PC-9 (cell line): ENCODE results near the gene RNH1. TPM values are rescaled to one million over a fixed set of nuclear protein-coding genes. Genes with fewer than 3 reads are reported as not detected.
A peak's percentile ranks its signal among the peaks of the same experiment; 100 is the strongest.

Source experiments
- BruUV-seq: library from RNA; stranded (reverse); fragments of 400-500 nt; replicated peaks from 2 replicates; lab custom pipeline; 2021; lab: Mats Ljungman, UMichigan
- CTCF ChIA-PET: fragments of 300-600 bp; sonication (Branson Sonifier 250); formaldehyde crosslinking; loops from one replicate; lab custom pipeline; 2022; ENCODE audit warnings: antibody characterized with exemption; lab: Charles Lee
- POLR2A ChIA-PET: fragments of 300-600 bp; sonication (Branson Sonifier 250); formaldehyde crosslinking; loops from one replicate; lab custom pipeline; 2022; ENCODE audit warnings: antibody characterized with exemption; ENCODE audit not compliant: unreplicated experiment; lab: Charles Lee
- DNase-seq, 2 experiments: peaks; one replicate each; pipeline versions ENCODE4 v3.0.0 to v3.0.0-alpha.2; 2015 to 2022; ENCODE audit warnings: mixed read lengths in 1 of 2
- H2AFZ ChIP-seq: fragments of 200-600 bp; sonication (generic); 2 replicates; pipeline ENCODE4 v1.8.1; 2017; ENCODE audit warnings: antibody characterized with exemption
- H3F3A ChIP-seq: fragments of 200-600 bp; sonication (generic); 2 replicates; pipeline ENCODE4 v1.8.1; 2017; ENCODE audit warnings: antibody characterized with exemption, mild to moderate bottlenecking, low read depth; ENCODE audit not compliant: insufficient read depth
- H3K27ac ChIP-seq: fragments of 200-600 bp; sonication (generic); 2 replicates; pipeline ENCODE4 v1.6.1; 2016; ENCODE audit warnings: mixed run types
- H3K27me3 ChIP-seq: fragments of 200-600 bp; sonication (generic); 2 replicates; pipeline ENCODE4 v1.6.1; 2016; ENCODE audit warnings: low read depth, mixed run types; ENCODE audit not compliant: insufficient read depth
- H3K36me3 ChIP-seq: fragments of 200-600 bp; sonication (generic); 2 replicates; pipeline ENCODE4 v1.6.1; 2016; ENCODE audit warnings: low read depth, mixed run types
- H3K4me1 ChIP-seq: fragments of 200-600 bp; sonication (generic); replicated peaks from 2 replicates; pipeline ENCODE4 v1.6.1; 2016; ENCODE audit warnings: mixed run types; ENCODE audit not compliant: insufficient read depth
- H3K4me2 ChIP-seq: fragments of 200-600 bp; sonication (generic); 2 replicates; pipeline ENCODE4 v1.6.1; 2017; ENCODE audit warnings: mixed run types
- H3K4me3 ChIP-seq: fragments of 200-600 bp; sonication (generic); 2 replicates; pipeline ENCODE4 v1.6.1; 2016; ENCODE audit warnings: mixed run types
- H3K79me2 ChIP-seq: fragments of 200-600 bp; sonication (generic); 2 replicates; pipeline ENCODE4 v1.6.1; 2017; ENCODE audit warnings: low read depth, mixed run types
- H3K9me2 ChIP-seq: fragments of 200-600 bp; sonication (generic); 2 replicates; pipeline ENCODE4 v1.8.1; 2017; ENCODE audit warnings: mild to moderate bottlenecking; ENCODE audit not compliant: insufficient read depth
- H3K9me3 ChIP-seq: fragments of 200-600 bp; sonication (generic); 2 replicates; pipeline ENCODE4 v1.8.1; 2016; ENCODE audit warnings: low read depth; ENCODE audit not compliant: insufficient read depth
- H4K20me1 ChIP-seq: fragments of 200-600 bp; sonication (generic); 2 replicates; pipeline ENCODE4 v1.8.1; 2017; ENCODE audit not compliant: insufficient read depth
- EZH2 ChIP-seq: fragments of 200-600 bp; sonication (generic); IDR thresholded peaks from 2 replicates; pipeline ENCODE4 v1.8.0; 2017; ENCODE audit warnings: antibody characterized with exemption, low read depth
- intact Hi-C: fragments of 100-400 bp; cut with micrococcal nuclease; formaldehyde crosslinking; loops from one replicate; pipeline ENCODE4 v1.10.0; 2022; ENCODE audit not compliant: unreplicated experiment
- total RNA-seq: library from RNA; stranded (reverse); gene quantifications from 2 replicates; pipeline ENCODE4 v1.2.3, GENCODE V29; 2021
- TF ChIP-seq, protein P1 (sequence below): fragments of 200-600 bp; sonication (generic); conservative IDR thresholded peaks from 2 replicates; pipeline ENCODE4 v1.6.1; 2017; ENCODE audit warnings: mixed run types, antibody characterized with exemption, mild to moderate bottlenecking, moderate library complexity

The RNH1 gene
- total RNA-seq, 1 experiment from 2014 or later: 87.8 TPM

DNA sequence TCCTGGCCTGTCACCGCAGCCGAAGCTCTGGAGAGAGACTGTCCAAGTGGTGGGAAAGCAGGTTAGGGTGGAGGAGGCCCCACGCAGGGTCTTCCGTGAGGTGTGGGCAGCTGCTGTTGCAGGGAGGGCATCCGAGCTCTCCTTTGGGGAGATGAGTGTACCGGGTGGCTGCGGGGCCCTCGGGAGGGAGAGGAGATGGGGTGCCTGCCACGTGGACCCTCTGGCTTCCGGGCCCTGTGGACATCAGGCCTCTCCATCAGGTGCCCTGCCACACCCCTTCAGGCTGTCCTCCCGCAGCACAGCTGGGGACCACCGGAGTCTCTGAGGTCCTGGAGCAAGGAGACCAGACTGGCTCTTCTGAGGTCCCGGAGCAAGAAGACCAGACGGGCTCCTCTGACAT is 55.3 kb downstream of the RNH1 start:
- H3K27me3 ChIP-seq: no peaks in the 10 kb centered on the region
- DNase-seq: no peak
- H3K27ac ChIP-seq: no peak overlapping the region
- peak overlapping the region; percentile 69; the same call in 1 of the 2 replicates for H3K4me3 ChIP-seq
- no peak for TF ChIP-seq EZH2
- TF ChIP-seq, protein P1, sequence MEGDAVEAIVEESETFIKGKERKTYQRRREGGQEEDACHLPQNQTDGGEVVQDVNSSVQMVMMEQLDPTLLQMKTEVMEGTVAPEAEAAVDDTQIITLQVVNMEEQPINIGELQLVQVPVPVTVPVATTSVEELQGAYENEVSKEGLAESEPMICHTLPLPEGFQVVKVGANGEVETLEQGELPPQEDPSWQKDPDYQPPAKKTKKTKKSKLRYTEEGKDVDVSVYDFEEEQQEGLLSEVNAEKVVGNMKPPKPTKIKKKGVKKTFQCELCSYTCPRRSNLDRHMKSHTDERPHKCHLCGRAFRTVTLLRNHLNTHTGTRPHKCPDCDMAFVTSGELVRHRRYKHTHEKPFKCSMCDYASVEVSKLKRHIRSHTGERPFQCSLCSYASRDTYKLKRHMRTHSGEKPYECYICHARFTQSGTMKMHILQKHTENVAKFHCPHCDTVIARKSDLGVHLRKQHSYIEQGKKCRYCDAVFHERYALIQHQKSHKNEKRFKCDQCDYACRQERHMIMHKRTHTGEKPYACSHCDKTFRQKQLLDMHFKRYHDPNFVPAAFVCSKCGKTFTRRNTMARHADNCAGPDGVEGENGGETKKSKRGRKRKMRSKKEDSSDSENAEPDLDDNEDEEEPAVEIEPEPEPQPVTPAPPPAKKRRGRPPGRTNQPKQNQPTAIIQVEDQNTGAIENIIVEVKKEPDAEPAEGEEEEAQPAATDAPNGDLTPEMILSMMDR: no peak
- intact Hi-C loops: no loop called here
- H3K4me2 ChIP-seq: peak overlapping the region; percentile 88
- no peaks in the 10 kb centered on the region for H3K9me3 ChIP-seq
- ChIA-PET POLR2A (interaction anchor here (0.5 kb wide), 1 partner anchor 41 kb away, joined by 5 read pairs; no protein-coding TSS in a partner anchor), CTCF (no interaction called here)
- H3K9me2 ChIP-seq: no peaks in the 10 kb centered on the region
- peaks cover 9% of the 10 kb centered on the region; the same call in 1 of the 2 replicates for H3F3A ChIP-seq
- H4K20me1 ChIP-seq: no peaks in the 10 kb centered on the region
- H3K36me3 ChIP-seq: no peaks in the 10 kb centered on the region
- no peak overlapping the region for H2AFZ ChIP-seq
- no TSS peak for BruUV-seq
- H3K4me1 ChIP-seq: 0 out of 2 replicates have a peak, but pooled peaks cover 5% of the 10 kb centered on the region
- H3K79me2 ChIP-seq: peaks cover 22% of the 10 kb centered on the region

DNA sequence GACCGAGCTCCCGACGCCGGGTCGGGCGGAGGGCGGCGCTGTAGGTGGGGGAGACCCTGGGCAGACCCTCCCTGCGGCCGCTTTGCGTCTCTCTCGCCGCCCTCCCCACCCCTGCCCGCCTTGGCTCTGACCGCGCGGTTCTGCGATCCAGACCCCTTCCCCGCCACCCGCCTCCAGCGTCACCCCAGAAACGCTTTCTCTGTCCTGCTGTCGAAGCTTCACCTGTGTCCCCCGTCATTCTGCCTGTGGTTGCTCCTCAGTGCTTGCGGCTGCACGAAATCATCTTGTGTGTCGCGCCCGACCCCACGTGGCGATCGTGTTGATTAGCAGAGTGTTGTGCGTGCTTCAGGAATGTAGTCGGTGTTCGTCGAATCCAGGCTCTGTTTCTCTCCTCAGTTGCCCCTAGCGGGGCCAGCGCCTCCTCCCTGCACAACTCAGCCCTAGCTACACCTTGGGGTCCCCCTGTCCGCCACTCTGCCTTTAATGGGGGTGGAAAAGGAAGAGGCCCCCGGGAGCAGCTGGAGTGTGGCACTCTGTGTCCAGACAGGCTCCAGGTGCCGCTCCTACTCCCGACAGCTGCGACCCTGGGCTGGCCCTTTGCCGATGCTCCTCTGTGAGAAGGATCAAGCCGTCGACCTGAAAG is 56.1 kb downstream of the RNH1 start:
- peak overlapping the region; percentile 84 for H2AFZ ChIP-seq
- no TSS peak for BruUV-seq
- H4K20me1 ChIP-seq: no peaks in the 10 kb centered on the region
- no peaks in the 10 kb centered on the region for H3K27me3 ChIP-seq
- TF ChIP-seq EZH2: no peak
- TF ChIP-seq, protein P1: no peak
- H3K36me3 ChIP-seq: no peaks in the 10 kb centered on the region
- intact Hi-C loops: loop anchor here (1.0 kb wide), 1 partner anchor 56 kb away; the partner anchor contains the start of gene RNH1
- no peaks in the 10 kb centered on the region for H3K9me2 ChIP-seq
- peak; percentile 45 to 52 for DNase-seq
- peaks cover 22% of the 10 kb centered on the region for H3K79me2 ChIP-seq
- H3K4me3 ChIP-seq: peak overlapping the region; percentile 69
- no peaks in the 10 kb centered on the region for H3K9me3 ChIP-seq
- 0 out of 2 replicates have a peak, but pooled peaks cover 5% of the 10 kb centered on the region for H3K4me1 ChIP-seq
- H3K27ac ChIP-seq: no peak overlapping the region
- peaks cover 9% of the 10 kb centered on the region; the same call in 1 of the 2 replicates for H3F3A ChIP-seq
- ChIA-PET CTCF (no interaction called here), POLR2A (interaction anchor here (0.5 kb wide), 1 partner anchor 40 kb away, joined by 5 read pairs; no protein-coding TSS in a partner anchor)
- H3K4me2 ChIP-seq: peak overlapping the region; percentile 88

- Histone ChIP-seq H3K9me3 (no peaks in the 10 kb centered on the region), H3F3A (peaks cover 9% of the 10 kb centered on the region; the same call in 1 of the 2 replicates), H3K36me3 (no peaks in the 10 kb centered on the region), H3K79me2 (peaks cover 22% of the 10 kb centered on the region), H4K20me1 (no peaks in the 10 kb centered on the region), H3K27me3 (no peaks in the 10 kb centered on the region), H3K27ac (no peak within 1 kb of the TSS), H3K4me2 (peak within 1 kb of the TSS; percentile 88), H3K9me2 (no peaks in the 10 kb centered on the region), H3K4me1 (0 out of 2 replicates have a peak, but pooled peaks cover 5% of the 10 kb centered on the region), H2AFZ (peak within 1 kb of the TSS; percentile 84), H3K4me3 (peak within 1 kb of the TSS; percentile 69)
- peak; percentile 79 to 87 for DNase-seq
- POLR2A ChIA-PET: interaction anchor here (0.5 to 1.1 kb wide), 3 partner anchors 10 to 82 kb away, joined by 4 to 12 read pairs (median 4); partner anchors contain the start of gene SIGIRR
- CTCF ChIA-PET: no interaction called here
- no TSS peak for BruUV-seq
- intact Hi-C loops: loop anchor here (1.0 to 5.0 kb wide), 3 partner anchors 55 to 143 kb away; partner anchors contain the start of genes IFITM2, PKP3 and RNH1
- TF ChIP-seq EZH2: no peak
- TF ChIP-seq, protein P1: no peak
Measured at GRCh38 chr11:449889-450808, 56.9 kb downstream of the RNH1 start, which contains the start of gene PTDSS2. Gene PTDSS2 (plus strand): TSS chr11:450279. CDS start chr11:450456, 177 bp downstream.
